ENCODE results near the gene PLA2G6.

Gene PLA2G6

DNA sequence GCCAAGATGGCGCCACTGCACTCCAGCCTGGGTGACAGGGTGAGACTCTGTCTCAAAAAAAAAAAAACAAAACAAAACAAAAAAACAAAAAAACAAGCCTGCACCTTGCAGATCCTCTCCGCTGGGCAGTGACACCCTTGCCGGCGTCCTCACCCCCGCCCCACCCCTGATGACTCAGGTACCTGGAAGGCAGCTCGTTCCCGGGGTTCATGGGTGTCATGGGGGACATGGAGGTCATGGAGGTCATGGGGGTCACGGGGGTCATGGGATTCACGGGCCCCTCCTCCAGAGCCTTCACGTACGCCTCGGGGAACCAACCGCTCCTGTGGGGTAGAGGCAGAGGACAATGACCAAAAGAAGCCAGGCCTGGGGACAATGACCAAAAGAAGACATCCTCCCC, 94.7 kb downstream of the PLA2G6 start:
- no peak overlapping the region for H2BK5ac ChIP-seq (ENCODE audit: low read length)

DNA sequence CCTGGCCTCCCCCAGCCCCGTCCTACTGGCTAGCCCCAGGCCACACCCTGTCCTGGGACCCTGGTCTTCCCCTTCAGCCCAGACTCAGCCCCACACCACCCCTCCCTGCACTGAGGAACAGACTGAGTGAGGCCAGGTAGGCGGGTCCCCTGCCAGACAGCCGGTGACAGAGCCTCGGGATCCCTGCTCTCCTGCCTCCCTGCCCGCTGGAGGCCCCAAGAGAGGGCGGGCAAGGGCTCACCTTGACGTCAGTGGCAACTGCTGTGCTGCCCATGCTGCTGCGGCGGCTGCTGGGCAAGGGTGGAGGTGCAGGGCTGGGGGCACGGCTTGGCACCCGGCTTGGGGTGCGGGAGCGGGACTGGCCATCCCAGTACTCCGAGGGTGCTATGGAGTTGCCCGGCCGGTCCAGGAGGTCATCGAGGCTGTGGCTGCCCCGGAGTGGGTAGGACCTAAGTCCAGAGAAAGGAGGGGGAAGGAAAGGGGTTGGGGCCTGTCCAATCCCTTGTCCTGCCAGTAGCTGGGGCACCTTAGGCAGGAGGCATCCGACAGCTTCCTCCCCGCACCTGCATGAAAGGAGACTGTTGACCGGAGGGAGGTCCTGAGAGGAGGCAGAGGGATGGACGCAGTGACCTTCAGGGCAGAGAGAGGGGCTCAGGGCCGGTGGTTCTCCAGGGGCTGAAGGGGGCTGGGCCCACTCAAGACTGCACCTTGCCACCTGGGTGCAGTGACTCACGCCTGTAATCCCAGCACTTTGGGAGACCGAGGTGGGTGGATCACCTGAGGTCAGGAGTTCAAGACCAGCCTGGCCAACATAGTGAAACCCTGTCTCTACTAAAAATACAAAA, 95.4 kb downstream of the PLA2G6 start:
- H3K9ac ChIP-seq (ENCODE audit: low read depth, low read length, poor library complexity) = peak overlapping the region; percentile 70
- no peak overlapping the region for H2BK120ac ChIP-seq (ENCODE audit: low read depth, low read length)
- peak overlapping the region; percentile 100 for H2BK12ac ChIP-seq (ENCODE audit: low read length)
- no peak overlapping the region for H3K27ac ChIP-seq (replicated peaks; ENCODE audit: low read length)
- H3K4ac ChIP-seq (ENCODE audit: low read length) = peak overlapping the region; percentile 99
- peak overlapping the region; percentile 82 for H3K14ac ChIP-seq (ENCODE audit: low read length)
- no peak overlapping the region for H2AFZ ChIP-seq (ENCODE audit: low read length)
- H4K8ac ChIP-seq (ENCODE audit: low read depth, low read length) = peak overlapping the region; percentile 70
- peaks cover 10 to 58% of the 10 kb centered on the region in 2 donors for H3K4me1 ChIP-seq (ENCODE audit: control insufficient read depth in 2 of 2, insufficient read depth in 1 of 2, low read depth in 1 of 2, low read length in 2 of 2)
- WGBS, 2 donors (ENCODE audit: extremely low coverage in 2 of 2, insufficient read length in 2 of 2, insufficient replicate concordance in 1 of 2) = no CpG with 5 or more reads among the region's 25 CpGs
- H2BK15ac ChIP-seq (ENCODE audit: low read length) = peak overlapping the region; percentile 100
- H3K4me3 ChIP-seq (ENCODE audit: low read length in 2 of 2) = no peak overlapping the region
- H2BK5ac ChIP-seq (ENCODE audit: low read length) = peak overlapping the region; percentile 85
- peak overlapping the region; percentile 80 for H3K23ac ChIP-seq (ENCODE audit: low read depth, low read length, poor library complexity)
- no peak for DNase-seq (ENCODE audit: low spot score)
- H2AK5ac ChIP-seq (ENCODE audit: low read depth, low read length) = peak overlapping the region; percentile 100
- H3K18ac ChIP-seq (ENCODE audit: low read length) = peak overlapping the region; percentile 95
- peaks cover 0 to 2% of the 10 kb centered on the region in 2 donors for H3K36me3 ChIP-seq (replicated peaks in 1 of 2; ENCODE audit: control insufficient read depth in 2 of 2, insufficient read depth in 2 of 2, low read length in 2 of 2)
- H3K79me1 ChIP-seq (ENCODE audit: low read depth, low read length) = peaks cover 2% of the 10 kb centered on the region
- H3K4me2 ChIP-seq (ENCODE audit: insufficient read depth, low read length, poor library complexity, severe bottlenecking) = no peak overlapping the region
- peak overlapping the region; percentile 85 for H4K91ac ChIP-seq (ENCODE audit: low read depth, low read length, poor library complexity)
- H3K9me3 ChIP-seq (replicated peaks in 1 of 2; ENCODE audit: control insufficient read depth in 2 of 2, insufficient read depth in 1 of 2, low read depth in 1 of 2, low read length in 2 of 2) = no peaks in the 10 kb centered on the region
- H3K27me3 ChIP-seq (ENCODE audit: control insufficient read depth in 3 of 3, insufficient read depth in 3 of 3, low read depth in 1 of 3, low read length in 3 of 3) = peaks cover 0 to 26% (median 3%) of the 10 kb centered on the region in 3 experiments

More for the DNA sequence above, 94.7 kb downstream of the PLA2G6 start:
- Histone ChIP-seq H4K91ac (ENCODE audit: low read depth, low read length, poor library complexity) (no peak overlapping the region), H3K27ac (replicated peaks; ENCODE audit: low read length) (no peak overlapping the region), H3K9ac (ENCODE audit: low read depth, low read length, poor library complexity) (no peak overlapping the region), H4K8ac (ENCODE audit: low read depth, low read length) (no peak overlapping the region), H3K4me3 (ENCODE audit: low read length in 2 of 2) (no peak overlapping the region), H2AFZ (ENCODE audit: low read length) (no peak overlapping the region), H2BK15ac (ENCODE audit: low read length) (no peak overlapping the region), H3K23ac (ENCODE audit: low read depth, low read length, poor library complexity) (peak overlapping the region; percentile 80), H3K4me2 (ENCODE audit: insufficient read depth, low read length, poor library complexity, severe bottlenecking) (no peak overlapping the region), H3K79me1 (ENCODE audit: low read depth, low read length) (peaks cover 2% of the 10 kb centered on the region), H3K14ac (ENCODE audit: low read length) (no peak overlapping the region), H3K36me3 (replicated peaks in 1 of 2; ENCODE audit: control insufficient read depth in 2 of 2, insufficient read depth in 2 of 2, low read length in 2 of 2) (peaks cover 0 to 2% of the 10 kb centered on the region in 2 donors), H3K4me1 (ENCODE audit: control insufficient read depth in 2 of 2, insufficient read depth in 1 of 2, low read depth in 1 of 2, low read length in 2 of 2) (peaks cover 10 to 54% of the 10 kb centered on the region in 2 donors), H3K27me3 (ENCODE audit: control insufficient read depth in 3 of 3, insufficient read depth in 3 of 3, low read depth in 1 of 3, low read length in 3 of 3) (peaks cover 0 to 19% (median 0%) of the 10 kb centered on the region in 3 experiments), H2BK120ac (ENCODE audit: low read depth, low read length) (no peak overlapping the region), H3K9me3 (replicated peaks in 1 of 2; ENCODE audit: control insufficient read depth in 2 of 2, insufficient read depth in 1 of 2, low read depth in 1 of 2, low read length in 2 of 2) (no peaks in the 10 kb centered on the region), H2BK12ac (ENCODE audit: low read length) (peak overlapping the region; percentile 73), H3K18ac (ENCODE audit: low read length) (peak overlapping the region; percentile 76), H3K4ac (ENCODE audit: low read length) (no peak overlapping the region), H2AK5ac (ENCODE audit: low read depth, low read length) (no peak overlapping the region)
- WGBS, 2 donors (ENCODE audit: extremely low coverage in 2 of 2, insufficient read length in 2 of 2, insufficient replicate concordance in 1 of 2) = no CpG with 5 or more reads among the region's 13 CpGs
- no peak for DNase-seq (ENCODE audit: low spot score)

DNA sequence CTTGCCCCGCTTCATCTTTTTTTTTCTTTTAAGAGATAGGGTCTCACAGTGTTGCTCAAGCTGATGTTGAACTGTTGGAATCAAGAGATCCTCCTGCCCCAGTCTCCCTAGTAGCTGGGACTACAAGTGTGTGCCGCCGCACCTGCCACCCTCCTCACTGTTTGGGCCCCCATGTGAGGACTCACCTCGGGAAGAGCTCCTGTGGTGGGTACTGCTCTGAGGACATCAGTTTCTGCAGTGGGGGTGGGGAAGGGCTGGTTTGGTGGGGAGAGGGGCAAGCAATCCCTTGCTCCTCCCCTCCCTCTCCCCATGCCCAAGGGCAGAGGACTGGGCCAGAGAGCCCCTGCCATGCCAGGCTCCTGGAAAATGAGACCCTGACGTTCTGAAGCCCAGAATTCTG, 96.1 kb downstream of the PLA2G6 start:
- peak overlapping the region; percentile 73 for H3K23ac ChIP-seq (ENCODE audit: low read depth, low read length, poor library complexity)
- WGBS, 2 donors (ENCODE audit: extremely low coverage in 2 of 2, insufficient read length in 2 of 2, insufficient replicate concordance in 1 of 2) = no CpG with 5 or more reads among the region's 5 CpGs
- peak overlapping the region; percentile 100 for H2AK5ac ChIP-seq (ENCODE audit: low read depth, low read length)

DNA sequence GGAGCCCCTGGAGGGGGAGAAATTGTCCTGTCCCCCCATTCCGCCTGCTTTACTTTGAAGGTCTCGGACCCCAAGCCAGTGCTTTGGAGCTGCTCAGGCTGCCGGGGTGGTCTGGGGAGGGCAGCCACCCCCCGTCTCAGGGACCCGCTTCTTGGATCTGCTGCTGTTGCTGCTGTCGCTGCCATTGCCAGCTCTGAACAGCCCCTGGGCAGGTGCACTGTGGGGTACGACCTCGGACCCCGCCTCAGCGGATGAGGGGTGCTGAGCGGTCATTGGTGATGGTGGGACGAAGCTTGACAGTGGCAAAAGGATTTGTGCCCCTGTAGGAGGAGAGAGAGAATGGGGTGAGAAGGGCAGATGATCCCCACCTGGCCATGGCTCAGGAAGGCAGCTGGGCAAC, 96.6 kb downstream of the PLA2G6 start:
- H3K9ac ChIP-seq (ENCODE audit: low read depth, low read length, poor library complexity) = peak overlapping the region; percentile 3
- H3K23ac ChIP-seq (ENCODE audit: low read depth, low read length, poor library complexity) = peak overlapping the region; percentile 73
- H4K8ac ChIP-seq (ENCODE audit: low read depth, low read length) = no peak overlapping the region
- peak overlapping the region; percentile 100 for H2AK5ac ChIP-seq (ENCODE audit: low read depth, low read length)
- peak overlapping the region; percentile 84 for H3K4ac ChIP-seq (ENCODE audit: low read length)
- peaks cover 10 to 59% of the 10 kb centered on the region in 2 donors for H3K4me1 ChIP-seq (ENCODE audit: control insufficient read depth in 2 of 2, insufficient read depth in 1 of 2, low read depth in 1 of 2, low read length in 2 of 2)
- H2BK120ac ChIP-seq (ENCODE audit: low read depth, low read length) = peak overlapping the region; percentile 93
- no peaks in the 10 kb centered on the region for H3K9me3 ChIP-seq (replicated peaks in 1 of 2; ENCODE audit: control insufficient read depth in 2 of 2, insufficient read depth in 1 of 2, low read depth in 1 of 2, low read length in 2 of 2)
- H3K14ac ChIP-seq (ENCODE audit: low read length) = peak overlapping the region; percentile 90
- no CpG with 5 or more reads among the region's 12 CpGs for WGBS, 2 donors (ENCODE audit: extremely low coverage in 2 of 2, insufficient read length in 2 of 2, insufficient replicate concordance in 1 of 2)
- DNase-seq (ENCODE audit: low spot score) = no peak
- peaks cover 0 to 2% of the 10 kb centered on the region in 2 donors for H3K36me3 ChIP-seq (replicated peaks in 1 of 2; ENCODE audit: control insufficient read depth in 2 of 2, insufficient read depth in 2 of 2, low read length in 2 of 2)
- H2BK5ac ChIP-seq (ENCODE audit: low read length) = peak overlapping the region; percentile 85
- H3K4me3 ChIP-seq (ENCODE audit: low read length in 2 of 2) = no peak overlapping the region
- H4K91ac ChIP-seq (ENCODE audit: low read depth, low read length, poor library complexity) = peak overlapping the region; percentile 89
- H3K27me3 ChIP-seq (ENCODE audit: control insufficient read depth in 3 of 3, insufficient read depth in 3 of 3, low read depth in 1 of 3, low read length in 3 of 3) = peaks cover 0 to 38% (median 7%) of the 10 kb centered on the region in 3 experiments
- H3K79me1 ChIP-seq (ENCODE audit: low read depth, low read length) = peaks cover 4% of the 10 kb centered on the region
- H3K18ac ChIP-seq (ENCODE audit: low read length) = peak overlapping the region; percentile 96
- H2BK15ac ChIP-seq (ENCODE audit: low read length) = peak overlapping the region; percentile 100
- H2BK12ac ChIP-seq (ENCODE audit: low read length) = peak overlapping the region; percentile 100
- no peak overlapping the region for H3K4me2 ChIP-seq (ENCODE audit: insufficient read depth, low read length, poor library complexity, severe bottlenecking)
- no peak overlapping the region for H2AFZ ChIP-seq (ENCODE audit: low read length)
- no peak overlapping the region for H3K27ac ChIP-seq (replicated peaks; ENCODE audit: low read length)

More for the DNA sequence above, 96.1 kb downstream of the PLA2G6 start:
- Histone ChIP-seq H3K4me1 (ENCODE audit: control insufficient read depth in 2 of 2, insufficient read depth in 1 of 2, low read depth in 1 of 2, low read length in 2 of 2) (peaks cover 10 to 59% of the 10 kb centered on the region in 2 donors), H2BK12ac (ENCODE audit: low read length) (peak overlapping the region; percentile 100), H3K18ac (ENCODE audit: low read length) (peak overlapping the region; percentile 95), H3K4me2 (ENCODE audit: insufficient read depth, low read length, poor library complexity, severe bottlenecking) (no peak overlapping the region), H3K4ac (ENCODE audit: low read length) (peak overlapping the region; percentile 84), H3K9ac (ENCODE audit: low read depth, low read length, poor library complexity) (peak overlapping the region; percentile 30), H3K27ac (replicated peaks; ENCODE audit: low read length) (no peak overlapping the region), H4K8ac (ENCODE audit: low read depth, low read length) (no peak overlapping the region), H3K4me3 (ENCODE audit: low read length in 2 of 2) (no peak overlapping the region), H2BK15ac (ENCODE audit: low read length) (peak overlapping the region; percentile 100), H3K36me3 (replicated peaks in 1 of 2; ENCODE audit: control insufficient read depth in 2 of 2, insufficient read depth in 2 of 2, low read length in 2 of 2) (peaks cover 0 to 2% of the 10 kb centered on the region in 2 donors), H2BK120ac (ENCODE audit: low read depth, low read length) (peak overlapping the region; percentile 93), H4K91ac (ENCODE audit: low read depth, low read length, poor library complexity) (peak overlapping the region; percentile 43), H2AFZ (ENCODE audit: low read length) (no peak overlapping the region), H3K9me3 (replicated peaks in 1 of 2; ENCODE audit: control insufficient read depth in 2 of 2, insufficient read depth in 1 of 2, low read depth in 1 of 2, low read length in 2 of 2) (no peaks in the 10 kb centered on the region), H3K14ac (ENCODE audit: low read length) (no peak overlapping the region), H3K79me1 (ENCODE audit: low read depth, low read length) (peaks cover 4% of the 10 kb centered on the region), H3K27me3 (ENCODE audit: control insufficient read depth in 3 of 3, insufficient read depth in 3 of 3, low read depth in 1 of 3, low read length in 3 of 3) (peaks cover 0 to 33% (median 7%) of the 10 kb centered on the region in 3 experiments), H2BK5ac (ENCODE audit: low read length) (peak overlapping the region; percentile 85)
- DNase-seq (ENCODE audit: low spot score) = no peak

Data from neuronal stem cell (in vitro differentiated cells).